HCT116 (cell line): ENCODE measurements around the gene LIMA1.

Experiments
- JUND ChIP-seq: IDR thresholded peaks from 2 replicates; pipeline ENCODE4 v1.6.1; 2012
- POLR2A ChIP-seq: IDR thresholded peaks from 2 replicates; pipeline ENCODE4 v1.7.0; 2011; ENCODE audit warnings: borderline replicate concordance; ENCODE audit not compliant: insufficient read depth, insufficient read length; ENCODE audit errors: extremely low read depth
- TF ChIP-seq, protein P1 (sequence below), 3 experiments: fragments of 200-600 bp in 1 of 3; sonication (generic) in 1 of 3; IDR thresholded peaks in 2 of 3; conservative IDR thresholded peaks in 1 of 3; 2 replicates each; pipeline ENCODE4 v1.5.1; 2012 to 2017; ENCODE audit warnings: low read depth in 2 of 3, low read length in 2 of 3, antibody characterized with exemption in 1 of 3, borderline replicate concordance in 1 of 3, control low read depth in 1 of 3, mild to moderate bottlenecking in 1 of 3, mixed read lengths in 1 of 3, mixed run types in 1 of 3, moderate library complexity in 1 of 3; ENCODE audit not compliant: insufficient read depth in 1 of 3

DNA sequence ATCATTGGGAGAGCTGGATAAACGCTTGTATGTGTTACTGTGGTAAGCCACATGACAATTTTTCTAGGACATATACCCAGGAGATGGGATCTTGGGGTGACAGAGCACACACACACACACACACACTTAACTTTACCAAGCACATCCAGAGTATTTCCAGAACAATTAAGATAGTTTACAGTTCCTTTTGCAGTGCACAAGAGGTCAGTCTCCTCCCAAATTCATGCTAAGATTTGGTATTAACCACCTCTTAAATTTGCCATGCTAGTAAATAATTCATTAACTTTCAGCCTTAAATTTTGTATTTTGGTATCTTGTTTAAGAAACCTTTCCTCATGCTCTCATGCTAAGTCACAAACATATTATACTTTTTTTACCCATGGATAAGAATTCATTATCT is 33.9 kb upstream of the LIMA1 start:
- no peak for TF ChIP-seq JUND
- TF ChIP-seq, protein P1, sequence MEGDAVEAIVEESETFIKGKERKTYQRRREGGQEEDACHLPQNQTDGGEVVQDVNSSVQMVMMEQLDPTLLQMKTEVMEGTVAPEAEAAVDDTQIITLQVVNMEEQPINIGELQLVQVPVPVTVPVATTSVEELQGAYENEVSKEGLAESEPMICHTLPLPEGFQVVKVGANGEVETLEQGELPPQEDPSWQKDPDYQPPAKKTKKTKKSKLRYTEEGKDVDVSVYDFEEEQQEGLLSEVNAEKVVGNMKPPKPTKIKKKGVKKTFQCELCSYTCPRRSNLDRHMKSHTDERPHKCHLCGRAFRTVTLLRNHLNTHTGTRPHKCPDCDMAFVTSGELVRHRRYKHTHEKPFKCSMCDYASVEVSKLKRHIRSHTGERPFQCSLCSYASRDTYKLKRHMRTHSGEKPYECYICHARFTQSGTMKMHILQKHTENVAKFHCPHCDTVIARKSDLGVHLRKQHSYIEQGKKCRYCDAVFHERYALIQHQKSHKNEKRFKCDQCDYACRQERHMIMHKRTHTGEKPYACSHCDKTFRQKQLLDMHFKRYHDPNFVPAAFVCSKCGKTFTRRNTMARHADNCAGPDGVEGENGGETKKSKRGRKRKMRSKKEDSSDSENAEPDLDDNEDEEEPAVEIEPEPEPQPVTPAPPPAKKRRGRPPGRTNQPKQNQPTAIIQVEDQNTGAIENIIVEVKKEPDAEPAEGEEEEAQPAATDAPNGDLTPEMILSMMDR (IDR thresholded peaks at IDR 0.05 in 2 of 3, conservative IDR thresholded peaks at IDR 0.05 in 1 of 3; ENCODE audit: borderline replicate concordance in 1 of 3, insufficient read depth in 1 of 3, low read depth in 2 of 3, low read length in 2 of 3), result 0 out of 6 replicates have a peak, but pooled peaks of 1 of the 3 experiments have one; percentile 7
- no peak for TF ChIP-seq POLR2A
